MCF 10A (cell line): Measurements from ENCODE around the gene GEMIN2. TPM values are rescaled to one million over a fixed set of nuclear protein-coding genes. Genes with fewer than 3 reads are reported as not detected.

Experiments
- BruUV-seq: library from RNA; stranded (reverse); fragments of 400-500 nt; replicated peaks from 2 replicates; lab custom pipeline; 2021; lab: Mats Ljungman, UMichigan
- CTCF ChIA-PET: fragments of 300-600 bp; sonication (Branson Sonifier 250); formaldehyde crosslinking; extraction: SDS; loops from one replicate; lab custom pipeline; 2021; ENCODE audit warnings: antibody characterized with exemption, inconsistent platforms; lab: Yijun Ruan, JAX
- POLR2A ChIA-PET: fragments of 300-600, 350-650 bp; sonication (Branson Sonifier 250); formaldehyde crosslinking; extraction: SDS; loops from one replicate; lab custom pipeline; 2020; ENCODE audit warnings: antibody characterized with exemption, inconsistent platforms; lab: Yijun Ruan, JAX
- DNase-seq: peaks from one replicate; pipeline ENCODE4 v3.0.0-alpha.2; 2018; ENCODE audit not compliant: unreplicated experiment
- H3K27ac Mint-ChIP-seq: one replicate; pipeline ENCODE4 v1.8.0; 2022; ENCODE audit warnings: mild to moderate bottlenecking, low read depth, mixed read lengths; ENCODE audit not compliant: unreplicated experiment
- H3K27me3 Mint-ChIP-seq: one replicate; pipeline ENCODE4 v1.8.0; 2022; ENCODE audit warnings: mixed read lengths; ENCODE audit not compliant: insufficient read depth, unreplicated experiment
- H3K36me3 Mint-ChIP-seq: one replicate; pipeline ENCODE4 v1.8.0; 2022; ENCODE audit warnings: mild to moderate bottlenecking, moderate library complexity, mixed read lengths; ENCODE audit not compliant: insufficient read depth, unreplicated experiment
- H3K4me1 Mint-ChIP-seq: one replicate; pipeline ENCODE4 v1.8.0; 2022; ENCODE audit warnings: mixed read lengths; ENCODE audit not compliant: insufficient read depth, unreplicated experiment
- H3K4me3 Mint-ChIP-seq: one replicate; pipeline ENCODE4 v1.8.0; 2022; ENCODE audit warnings: mild to moderate bottlenecking, moderate library complexity, mixed read lengths; ENCODE audit not compliant: unreplicated experiment
- H3K9me3 Mint-ChIP-seq: one replicate; pipeline ENCODE4 v1.8.0; 2022; ENCODE audit warnings: mixed read lengths; ENCODE audit not compliant: unreplicated experiment
- CTCF ChIP-seq: fragments of 200-600 bp; IDR thresholded peaks from one replicate; pipeline ENCODE4 v1.8.0; 2022; ENCODE audit warnings: antibody characterized with exemption, mild to moderate bottlenecking; ENCODE audit not compliant: unreplicated experiment
- intact Hi-C: fragments of 100-400 bp; cut with micrococcal nuclease; formaldehyde crosslinking; loops from 2 replicates; pipeline ENCODE4 v1.14.1; 2022
- total RNA-seq: library from RNA; stranded (reverse); gene quantifications from 2 replicates; pipeline ENCODE4 v1.2.3, GENCODE V29; 2022

Gene GEMIN2
- total RNA-seq, 1 experiment from 2014 or later, result 23.4 TPM

- POLR2A ChIA-PET, result interaction anchor here (1.0 to 5.0 kb wide), 10 partner anchors 9 to 256 kb away, joined by 3 to 113 read pairs (median 10); partner anchors contain the start of genes FBXO33 and GEMIN2
- Mint-ChIP-seq H3K9me3 (no peaks in the 10 kb centered on the region), H3K4me3 (peak overlapping the region; percentile 93), H3K4me1 (peaks cover 8% of the 10 kb centered on the region), H3K27ac (peak overlapping the region; percentile 98), H3K36me3 (no peaks in the 10 kb centered on the region), H3K27me3 (no peaks in the 10 kb centered on the region)
- TF ChIP-seq CTCF, result no peak
- intact Hi-C loops, result no loop called here
- BruUV-seq, result no TSS peak
- CTCF ChIA-PET, result no interaction called here
- no peak for DNase-seq
Measured at GRCh38 chr14:39176263-39177167, 62.4 kb downstream of the GEMIN2 start.

- ChIA-PET POLR2A (interaction anchor here (1.0 to 2.8 kb wide), 6 partner anchors 9 to 89 kb away, joined by 3 to 18 read pairs (median 6); no protein-coding TSS in a partner anchor), CTCF (no interaction called here)
- intact Hi-C loops, result no loop called here
- no peaks in the 10 kb centered on the region for H3K27me3 Mint-ChIP-seq
- H3K36me3 Mint-ChIP-seq, result no peaks in the 10 kb centered on the region
- no peak for TF ChIP-seq CTCF
- peaks cover 8% of the 10 kb centered on the region for H3K4me1 Mint-ChIP-seq
- peak overlapping the region; percentile 98 for H3K27ac Mint-ChIP-seq
- no TSS peak for BruUV-seq
- DNase-seq, result no peak
- H3K9me3 Mint-ChIP-seq, result no peaks in the 10 kb centered on the region
- peak overlapping the region; percentile 93 for H3K4me3 Mint-ChIP-seq
Measured at GRCh38 chr14:39177168-39177545, 63.0 kb downstream of the GEMIN2 start.

GRCh38 chr14:39179042-39179441, 64.9 kb downstream of the GEMIN2 start:
- H3K4me1 Mint-ChIP-seq, result peaks cover 8% of the 10 kb centered on the region
- no peak overlapping the region for H3K27ac Mint-ChIP-seq
- no peak overlapping the region for H3K4me3 Mint-ChIP-seq
- ChIA-PET CTCF (interaction anchor here (0.8 to 1.1 kb wide), 3 partner anchors 11 to 252 kb away, joined by 3 to 4 read pairs (median 4); no protein-coding TSS in a partner anchor), POLR2A (interaction anchor here (1.4 to 2.8 kb wide), 3 partner anchors 9 to 89 kb away, joined by 3 to 18 read pairs (median 4); partner anchors contain the start of gene TRAPPC6B)
- no peaks in the 10 kb centered on the region for H3K27me3 Mint-ChIP-seq
- no peaks in the 10 kb centered on the region for H3K36me3 Mint-ChIP-seq
- intact Hi-C loops, result no loop called here
- no peaks in the 10 kb centered on the region for H3K9me3 Mint-ChIP-seq
- BruUV-seq, result no TSS peak
- TF ChIP-seq CTCF, result no peak
- DNase-seq, result no peak

- no peaks in the 10 kb centered on the region for H3K36me3 Mint-ChIP-seq
- H3K9me3 Mint-ChIP-seq, result no peaks in the 10 kb centered on the region
- no peak for DNase-seq
- no peak for TF ChIP-seq CTCF
- no peak overlapping the region for H3K4me3 Mint-ChIP-seq
- POLR2A ChIA-PET, result interaction anchor here (0.6 to 2.1 kb wide), 5 partner anchors 10 to 88 kb away, joined by 3 to 8 read pairs (median 5); partner anchors contain the start of gene TRAPPC6B
- BruUV-seq, result no TSS peak
- CTCF ChIA-PET, result no interaction called here
- H3K4me1 Mint-ChIP-seq, result peaks cover 8% of the 10 kb centered on the region
- intact Hi-C loops, result no loop called here
- H3K27ac Mint-ChIP-seq, result no peak overlapping the region
- no peaks in the 10 kb centered on the region for H3K27me3 Mint-ChIP-seq
Measured at GRCh38 chr14:39180553-39180952, 66.4 kb downstream of the GEMIN2 start.
